Stimulated activated CD4-positive, alpha-beta T cell treated with anti-CD3 and anti-CD28 coated beads, Interleukin-1b, Interleukin-23, amount 100 ng/mL, for 48 hours (primary cell): ENCODE measurements around the gene UBAP1L.

Experiments used
- DNase-seq: peaks from one replicate; pipeline ENCODE4 v3.0.0-alpha.2; 2020

Gene UBAP1L

DNA sequence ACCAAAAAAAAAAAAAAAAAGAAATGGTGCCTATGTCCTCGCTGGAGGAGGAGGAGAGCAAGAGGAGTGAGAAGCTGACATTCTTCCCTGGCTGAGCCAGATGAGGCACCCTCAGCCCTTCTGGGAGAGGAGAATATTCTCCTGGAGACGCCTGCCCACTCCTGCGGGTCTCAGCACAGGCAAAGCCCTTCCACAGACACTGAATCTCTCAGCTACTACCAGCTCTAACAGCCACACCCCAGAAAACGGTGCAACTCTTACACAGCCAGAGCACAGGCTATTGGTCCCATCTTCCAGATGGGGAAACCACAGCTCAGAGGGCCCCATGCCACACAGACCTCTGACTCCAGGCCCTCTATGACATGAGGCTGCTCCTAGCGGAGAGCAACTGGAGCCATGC lies 52.9 kb downstream of the UBAP1L start:
- DNase-seq: no peak

DNA sequence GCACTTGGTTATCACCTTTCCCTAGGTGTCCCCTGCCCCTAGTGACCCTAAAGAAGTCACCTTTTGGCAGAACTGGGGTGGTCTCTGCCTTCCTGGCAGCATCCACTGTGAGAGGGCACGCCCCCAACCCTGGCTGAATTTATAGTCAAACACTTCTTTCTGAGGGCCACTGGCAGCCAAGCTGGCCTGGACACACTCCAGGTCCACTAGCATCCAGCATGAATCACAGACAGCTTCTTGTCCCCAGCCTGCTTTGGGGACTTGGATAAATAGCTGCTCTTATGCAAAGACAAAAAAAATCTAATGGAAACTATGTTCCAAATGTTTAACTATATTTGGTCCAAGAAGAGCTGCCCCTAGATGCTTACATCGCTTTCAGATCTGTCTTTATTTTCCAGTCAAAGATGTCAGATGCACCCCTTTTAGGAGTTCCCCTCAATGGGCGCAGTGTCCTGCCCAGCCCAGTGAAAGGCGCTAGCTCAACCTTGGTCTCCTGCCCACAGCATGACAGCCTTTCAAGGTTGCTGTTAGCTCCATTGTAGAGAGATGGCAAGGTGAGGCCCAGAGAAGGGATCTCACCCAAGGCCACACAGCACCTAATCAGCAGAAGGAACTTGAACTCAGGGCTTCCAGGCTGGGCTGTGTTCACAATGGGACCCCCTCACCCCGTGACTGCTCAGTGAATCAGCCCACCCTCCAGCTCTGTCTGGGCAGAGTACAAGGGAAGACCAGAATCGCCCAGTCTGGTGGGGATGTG lies 54.2 kb downstream of the UBAP1L start:
- DNase-seq: no peak

DNA sequence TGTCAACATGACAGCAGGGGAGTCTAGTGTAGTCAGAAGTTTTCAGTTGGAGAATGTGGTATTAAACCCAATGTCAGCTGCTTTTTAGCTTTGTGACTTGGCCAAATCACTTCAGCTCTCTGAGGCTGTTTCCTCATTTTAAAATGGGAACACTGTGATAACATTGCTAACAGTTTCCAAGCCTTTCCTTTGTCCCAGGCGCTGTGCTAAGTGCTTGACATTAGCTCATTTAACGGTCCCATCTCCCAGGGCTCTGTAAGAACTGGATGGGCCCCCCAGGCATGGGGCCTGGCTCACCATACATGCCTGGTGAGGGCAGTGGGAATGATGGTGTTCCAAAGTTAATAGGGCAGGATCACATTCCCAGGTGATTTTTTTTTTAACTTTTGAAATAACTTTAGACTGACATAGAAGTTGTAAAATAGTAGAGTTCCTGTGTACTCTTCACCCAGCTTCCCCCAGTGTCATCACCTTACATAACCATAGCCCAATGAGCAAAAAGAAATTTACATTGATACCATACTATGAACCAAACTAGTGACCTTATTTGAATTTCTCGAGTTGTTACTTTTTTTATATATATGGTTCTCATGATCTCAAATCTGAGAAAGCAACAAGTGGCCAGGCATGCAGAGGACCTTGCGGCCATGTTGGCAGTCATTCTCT lies 54.9 kb downstream of the UBAP1L start:
- DNase-seq: no peak

DNA sequence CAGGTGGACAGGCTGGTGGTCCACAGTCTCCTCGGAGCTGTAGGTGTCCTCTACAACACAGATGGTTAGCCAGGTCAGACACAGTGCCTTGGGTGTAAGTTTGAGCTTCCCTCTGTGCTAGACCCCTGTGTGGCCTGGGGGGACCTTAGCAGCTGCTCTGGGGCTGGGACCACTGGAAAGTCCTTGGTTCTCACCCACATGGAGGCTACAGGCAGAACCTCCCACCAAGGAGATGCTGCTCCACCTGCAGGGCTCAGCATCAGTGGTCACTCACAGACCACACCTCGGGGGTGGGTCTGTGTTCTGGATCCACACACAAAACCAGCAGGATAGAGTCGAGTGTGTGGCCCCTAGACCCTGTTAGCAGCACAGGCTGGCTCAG lies 55.6 kb downstream of the UBAP1L start:
- no peak for DNase-seq

DNA sequence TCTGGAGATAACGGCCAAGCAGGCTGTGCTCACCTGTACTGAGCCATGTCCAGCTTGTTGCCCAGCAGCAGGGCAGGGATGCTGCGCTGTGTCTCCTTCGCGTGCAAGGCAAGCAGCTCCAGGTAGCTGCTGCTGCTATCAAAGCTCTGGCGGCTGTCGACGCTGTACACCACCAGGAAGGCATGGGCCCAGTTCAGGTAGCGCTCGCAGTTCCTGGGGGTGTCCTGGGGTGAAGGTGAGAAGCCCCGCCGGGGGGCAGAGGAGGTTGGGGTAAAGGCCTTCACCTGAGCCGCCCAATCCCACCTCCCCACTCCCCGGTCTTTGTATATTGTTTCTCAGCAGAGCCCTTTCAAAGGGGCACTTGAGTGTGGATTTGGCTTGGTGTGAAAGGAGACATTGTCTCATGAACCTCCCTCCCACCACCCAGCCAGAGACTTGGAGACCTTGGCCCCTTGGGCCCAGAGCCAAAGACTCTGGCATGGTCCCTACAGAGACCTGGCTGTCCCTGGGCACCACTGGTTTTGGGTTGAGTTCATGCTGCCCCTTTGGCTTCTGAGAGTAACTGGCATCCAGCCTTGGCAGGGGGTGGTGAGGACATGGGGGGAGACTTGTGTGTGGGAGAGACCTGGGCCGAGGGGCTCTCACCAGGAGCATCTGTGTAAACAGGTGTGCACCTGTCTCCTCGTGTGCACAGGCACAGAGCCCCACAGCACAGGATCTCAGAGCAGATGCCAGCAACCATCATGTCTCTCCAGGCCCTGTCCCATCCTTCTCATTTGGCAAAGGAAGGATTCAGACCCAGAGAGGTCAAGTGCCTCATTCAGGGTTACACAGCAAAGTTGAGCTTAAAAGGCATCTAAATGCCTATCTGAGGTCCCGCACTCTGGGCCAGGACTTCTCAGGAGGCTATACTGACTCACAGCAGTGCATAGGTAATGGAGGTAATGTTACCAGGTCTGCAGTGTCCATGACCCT lies 56.3 kb downstream of the UBAP1L start:
- no peak for DNase-seq

DNA sequence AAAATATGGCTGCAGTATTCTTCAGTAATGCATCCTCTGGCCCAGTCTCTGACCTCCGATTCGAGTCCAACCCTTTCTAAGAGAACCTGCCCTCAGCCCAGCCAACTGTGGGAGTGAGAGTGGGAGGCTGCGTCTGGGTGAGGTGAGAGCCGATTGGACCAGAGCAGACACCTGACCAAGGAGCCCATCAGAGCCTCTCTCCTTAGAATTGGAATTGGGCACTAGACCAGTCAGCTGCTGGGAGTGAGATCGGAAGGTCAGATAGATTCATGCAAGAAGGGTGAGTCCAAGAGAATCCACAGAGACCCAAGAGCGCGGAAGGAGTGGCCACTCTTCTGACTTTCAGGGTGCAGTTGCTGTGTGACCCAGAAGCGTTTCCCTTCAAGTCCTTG lies 57.5 kb downstream of the UBAP1L start:
- DNase-seq: no peak

DNA sequence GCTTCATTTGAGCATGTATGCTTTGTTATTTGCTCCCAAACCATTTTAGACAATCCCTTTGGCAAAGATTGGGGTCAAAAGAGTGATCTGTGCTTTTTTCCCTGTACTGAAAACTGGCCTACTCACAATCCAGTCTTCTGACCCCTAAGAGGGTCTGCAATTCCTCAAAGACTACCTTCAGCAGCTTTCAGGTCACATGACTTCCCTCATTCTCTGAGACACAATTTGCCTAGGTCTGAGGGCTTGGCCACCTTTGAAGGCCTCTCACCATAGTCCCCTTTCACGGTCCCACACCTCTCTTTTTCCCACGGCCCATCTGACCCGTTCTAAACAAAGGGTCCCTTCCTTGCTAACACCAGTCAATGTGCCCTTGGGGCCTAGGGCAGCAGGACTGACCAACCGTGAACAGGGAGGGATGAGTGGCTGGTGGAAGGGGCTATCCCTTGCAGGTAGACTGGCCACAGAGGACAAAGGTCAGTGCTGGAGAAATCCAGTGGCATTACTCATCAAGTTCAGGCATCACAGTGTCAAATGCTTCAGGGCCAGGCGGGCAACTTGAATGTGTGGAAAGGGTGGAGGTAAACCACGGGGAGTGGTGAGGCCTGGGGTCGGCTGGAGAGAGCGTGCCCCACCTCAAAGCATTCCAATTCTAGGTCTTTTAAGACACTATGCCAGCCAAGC lies 58.0 kb downstream of the UBAP1L start:
- no peak for DNase-seq

DNA sequence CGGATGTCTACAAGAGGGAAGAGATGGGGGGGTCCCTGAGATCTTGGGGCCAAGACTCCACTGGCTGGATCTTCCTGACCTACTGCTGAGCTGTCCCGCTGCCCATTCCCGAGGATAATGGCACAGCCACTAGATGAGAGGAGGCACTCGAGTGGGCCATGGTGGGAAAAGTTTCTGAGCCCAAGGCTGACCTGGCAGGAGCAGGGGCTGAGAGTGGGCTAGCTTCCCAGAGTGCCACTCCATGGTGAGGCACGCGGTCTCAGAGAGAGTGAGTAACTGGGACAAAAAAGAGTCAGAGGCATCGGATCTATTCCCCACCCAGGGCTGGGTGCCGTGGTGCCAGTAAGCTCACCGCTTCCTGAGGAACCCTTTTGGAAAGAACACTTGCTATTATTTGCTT lies 58.9 kb downstream of the UBAP1L start:
- DNase-seq: no peak

DNA sequence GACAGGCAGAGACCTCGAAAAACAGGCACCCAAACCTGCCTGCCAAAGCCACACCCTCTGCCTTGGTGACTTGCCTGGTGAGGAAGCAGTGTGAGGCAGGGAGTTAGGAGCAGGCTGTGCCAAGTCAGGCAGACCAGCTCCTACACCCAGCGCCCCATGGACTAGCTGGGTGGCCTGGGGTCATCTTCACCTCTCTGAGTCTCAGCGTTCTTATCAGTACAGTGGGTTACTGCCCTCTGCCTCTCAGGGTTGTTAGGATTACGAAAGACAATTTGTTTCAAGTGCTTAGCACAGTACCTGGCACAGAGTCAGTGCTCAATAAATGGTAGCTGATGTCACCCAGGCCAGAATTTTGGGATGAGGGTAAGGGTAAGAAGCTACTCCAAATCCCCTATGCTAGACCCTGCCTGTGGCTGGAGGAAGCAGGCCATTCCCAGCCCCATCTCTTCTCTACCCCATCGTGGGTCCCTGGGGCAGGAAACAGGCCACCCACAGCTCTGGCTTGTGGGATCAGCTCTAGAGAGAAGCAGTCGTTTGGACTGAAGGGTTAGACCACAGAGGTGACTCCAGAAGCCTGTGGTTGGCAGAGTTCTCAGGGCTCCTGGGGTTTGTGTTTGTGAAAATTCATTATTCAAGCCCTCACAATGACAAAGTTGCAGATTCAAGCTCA lies 59.7 kb downstream of the UBAP1L start:
- DNase-seq: no peak

DNA sequence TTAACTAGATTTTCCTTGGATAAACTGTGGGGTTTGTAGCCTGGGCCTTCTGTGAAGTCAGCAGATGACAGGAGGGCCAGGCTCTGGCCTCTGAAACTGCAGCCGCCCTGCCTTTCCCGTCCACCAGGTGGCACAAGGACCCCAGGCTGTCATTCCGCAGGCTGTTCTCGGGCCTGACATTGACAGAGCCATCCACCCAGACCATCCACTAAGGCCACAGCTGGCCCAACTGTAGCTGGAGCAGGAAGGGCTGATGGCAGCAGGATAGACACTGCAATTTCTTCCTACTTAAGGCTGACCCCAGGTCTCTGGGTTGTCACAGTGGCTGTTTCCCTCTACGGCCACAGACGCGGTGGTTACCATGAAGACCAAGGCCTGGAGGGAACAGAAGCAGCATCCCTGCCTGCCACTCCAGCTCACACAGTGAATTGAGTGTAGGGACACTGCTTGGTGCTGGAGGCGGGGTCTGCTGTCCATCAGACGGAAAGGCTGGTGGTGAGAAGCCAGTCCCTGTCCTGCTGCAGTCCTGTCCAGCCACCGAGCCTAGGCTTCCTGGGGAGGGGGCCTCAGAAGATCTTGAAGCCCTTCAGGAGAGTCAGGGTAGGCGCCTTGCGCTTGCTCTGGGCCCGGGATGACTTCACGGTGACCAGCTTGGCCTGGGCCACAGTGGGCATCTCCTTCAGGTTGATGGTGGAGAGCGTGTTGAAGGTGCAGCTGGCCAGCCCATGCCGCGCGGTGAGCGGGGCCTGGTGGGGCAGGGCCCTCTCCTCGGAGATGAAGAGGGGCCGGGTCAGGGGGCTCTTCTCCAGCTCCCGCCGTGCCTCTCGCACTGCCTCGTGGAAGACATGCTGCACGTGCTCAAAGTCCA lies 60.4 kb downstream of the UBAP1L start:
- DNase-seq: peak; percentile 55

DNA sequence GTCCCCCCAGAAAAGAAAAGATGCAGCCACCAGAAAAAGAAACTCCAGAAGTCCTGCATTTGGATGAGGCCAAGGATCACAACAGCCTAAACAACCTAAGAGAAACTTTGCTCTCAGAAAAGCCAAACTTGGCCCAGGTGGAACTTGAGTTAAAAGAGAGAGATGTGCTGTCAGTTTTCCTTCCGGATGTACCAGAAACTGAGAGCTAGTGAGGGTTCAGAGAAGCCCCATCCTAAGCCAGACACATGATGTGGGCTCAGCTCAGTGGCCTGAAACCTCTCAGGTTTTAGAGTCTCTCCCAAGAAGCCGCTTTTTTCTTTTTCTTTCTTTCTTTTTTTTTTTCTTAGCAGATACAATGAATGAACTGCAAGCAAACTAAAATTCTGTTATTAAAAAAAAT lies 62.0 kb downstream of the UBAP1L start:
- DNase-seq: no peak

DNA sequence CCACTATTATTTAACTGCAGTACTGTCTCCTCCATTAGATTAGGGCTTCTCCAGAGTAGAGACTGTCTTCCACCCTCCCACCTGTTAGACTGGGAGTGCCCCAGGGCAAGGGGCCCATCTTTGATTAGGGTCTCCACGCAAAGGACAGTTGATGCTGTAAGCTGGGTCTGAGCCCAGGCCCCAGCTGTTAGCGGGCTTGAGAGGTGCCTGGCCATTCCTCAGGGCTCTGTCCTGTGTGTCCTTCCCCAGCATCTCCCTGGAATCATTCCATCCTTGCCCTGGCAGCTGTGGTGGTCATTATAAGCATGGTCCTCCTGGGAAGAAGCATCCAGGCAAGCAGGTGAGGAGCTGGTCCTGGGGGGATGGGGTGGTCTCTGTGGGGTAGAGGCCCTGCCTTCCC lies 63.7 kb downstream of the UBAP1L start:
- no peak for DNase-seq

DNA sequence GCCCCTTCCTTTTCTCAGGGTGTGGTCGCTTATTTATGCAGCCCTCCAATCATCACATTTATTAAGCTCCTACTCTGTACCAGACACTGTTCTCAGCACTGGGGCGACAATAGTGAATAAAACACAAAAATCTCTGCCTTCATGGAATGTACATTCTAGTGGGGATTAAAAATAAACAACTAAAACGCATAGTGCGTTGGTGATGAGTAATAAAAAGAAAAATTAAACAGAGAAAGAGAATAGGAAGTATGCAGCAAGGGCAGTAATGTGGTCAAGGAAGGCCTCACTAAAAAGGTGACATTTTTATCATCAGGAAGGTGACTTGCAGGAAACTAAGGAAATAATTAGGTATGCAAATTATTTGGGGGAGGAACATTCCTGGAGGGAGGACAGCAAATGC lies 64.7 kb downstream of the UBAP1L start:
- DNase-seq: no peak

DNA sequence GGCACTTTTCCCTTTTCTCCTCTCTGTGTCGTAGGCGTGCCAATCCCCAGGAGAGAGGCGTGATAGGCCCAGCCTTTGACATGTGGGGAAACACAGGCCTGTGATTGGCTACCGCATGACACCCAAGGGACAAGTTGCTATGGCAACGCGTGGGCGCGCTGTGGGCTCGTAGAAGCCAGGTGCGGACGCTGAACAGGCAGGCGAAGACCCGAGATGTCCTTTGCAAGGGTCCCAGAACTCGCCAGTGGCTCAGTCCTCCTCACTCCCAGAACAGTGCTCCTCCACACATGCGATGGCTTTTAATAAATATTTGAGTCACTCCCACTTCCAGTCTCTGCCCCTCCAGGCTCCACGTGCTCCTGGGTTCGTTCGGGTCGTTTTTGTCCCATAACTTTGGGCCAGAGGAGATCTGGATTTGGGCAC lies 65.6 kb downstream of the UBAP1L start:
- peak; percentile 91 for DNase-seq

DNA sequence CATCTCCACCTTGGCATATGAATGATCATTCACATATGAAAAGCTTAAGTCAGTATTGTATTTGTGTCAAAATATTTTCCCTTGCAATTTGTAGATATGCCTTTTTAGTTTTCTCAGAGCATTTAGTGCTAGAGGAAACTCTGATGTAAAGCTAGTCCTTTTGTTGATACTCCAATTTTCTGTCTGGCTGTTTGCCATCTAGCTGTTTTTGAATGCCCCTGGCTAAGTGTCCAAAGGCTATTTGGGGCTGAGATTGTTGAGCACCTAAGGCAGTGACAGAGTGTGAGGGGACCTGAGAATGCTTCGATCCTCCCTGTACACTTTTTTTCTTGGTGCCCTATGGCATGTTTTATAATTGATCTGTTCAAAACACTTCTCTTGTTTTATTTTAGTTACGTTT lies 66.8 kb downstream of the UBAP1L start:
- no peak for DNase-seq

DNA sequence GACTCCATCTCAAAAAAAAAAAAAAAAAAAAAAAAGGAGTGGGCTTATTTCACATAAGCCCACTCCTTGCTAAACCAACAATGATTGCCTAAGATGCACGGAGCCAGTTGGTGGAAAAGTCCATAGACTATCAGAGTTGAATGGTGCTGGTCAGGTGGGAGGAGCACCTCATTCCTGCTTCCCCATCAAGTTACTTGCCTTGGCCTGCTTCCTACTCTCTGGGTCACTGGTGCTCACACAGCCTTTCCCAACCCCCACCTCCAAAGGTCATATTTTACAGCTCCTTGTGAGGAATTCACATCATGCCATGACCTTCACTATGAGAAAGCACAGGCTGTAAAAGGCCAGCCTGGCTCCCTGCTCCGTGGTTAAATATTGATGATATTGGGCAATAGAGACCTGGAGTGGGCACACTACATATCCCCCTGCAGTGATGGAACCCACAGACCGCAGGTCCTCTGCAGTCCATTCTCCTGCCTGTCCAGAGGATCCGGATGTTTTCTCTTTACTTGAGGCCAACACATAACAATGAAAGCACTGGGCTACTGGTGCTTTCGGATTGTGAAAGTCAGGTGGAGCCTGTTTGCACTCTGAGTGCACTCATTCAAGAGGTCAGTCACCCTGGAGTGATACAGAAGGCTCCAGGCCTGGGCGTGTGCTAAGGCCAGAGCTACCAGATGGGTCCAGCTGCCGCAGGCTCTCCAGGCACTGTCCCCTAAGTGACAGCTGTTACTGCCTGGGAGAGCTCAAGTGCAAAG lies 70.1 kb downstream of the UBAP1L start, which contains the start of gene SLC51B:
SLC51B (plus strand) TSS at position 664 of the 758 bp plus-strand sequence. CDS start 4,618 bp downstream, outside the sequence.
- no peak for DNase-seq

DNA sequence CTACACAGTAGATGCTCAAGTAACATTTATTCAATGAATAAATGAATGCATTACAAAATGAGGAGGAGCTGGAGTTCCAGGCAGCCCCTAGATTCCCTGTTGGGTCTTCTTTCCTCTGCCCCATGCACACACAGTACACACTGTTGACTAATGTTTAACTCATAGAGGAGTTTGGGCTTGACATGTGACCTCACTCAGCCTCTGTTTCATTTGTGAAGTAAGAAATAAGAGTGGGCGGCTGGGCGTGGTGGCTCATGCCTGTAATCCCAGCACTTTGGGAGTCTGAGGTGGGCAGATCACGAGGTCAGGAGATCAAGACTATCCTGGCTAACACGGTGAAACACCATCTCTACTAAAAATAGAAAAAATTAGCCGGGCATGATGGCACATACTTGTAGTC lies 70.8 kb downstream of the UBAP1L start:
- peak; percentile 39 for DNase-seq

DNA sequence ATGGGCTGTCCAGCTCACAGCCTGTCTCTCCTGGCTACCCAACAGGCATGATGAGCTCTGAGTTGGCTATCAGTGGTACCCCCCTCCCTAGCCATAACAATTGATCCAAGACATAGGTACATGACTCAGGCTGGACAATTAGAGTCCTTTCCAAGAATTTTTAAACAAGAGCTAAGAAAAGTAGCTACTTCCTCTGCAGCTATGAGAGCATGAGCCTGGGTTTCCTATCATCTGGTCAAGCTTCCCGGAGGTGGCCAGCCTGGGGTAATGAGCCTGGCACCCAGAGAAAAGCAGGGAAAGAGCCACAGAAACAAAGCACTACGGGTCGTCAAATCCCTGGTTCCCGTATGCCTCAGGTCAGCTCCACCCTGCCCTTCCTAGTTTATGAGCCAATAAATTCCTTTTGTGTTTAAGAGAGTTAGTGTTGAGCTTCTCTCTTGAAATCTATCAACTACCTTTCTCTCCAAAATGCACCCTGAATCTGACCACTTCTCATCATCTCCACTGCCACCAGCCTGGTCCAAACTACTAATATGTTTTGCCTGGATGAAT lies 72.1 kb downstream of the UBAP1L start:
- DNase-seq: no peak
